PC-3 (cell line): ENCODE data around the gene RPL10A. TPM values are rescaled to one million over a fixed set of nuclear protein-coding genes. Genes with fewer than 3 reads are reported as not detected.

ENCODE experiments used
- ATAC-seq: fragments of 200-7000 bp; cut with Tn5 transposase; 2 replicates; pipeline ENCODE4 v1.9.1; 2020; ENCODE audit warnings: mild to moderate bottlenecking, moderate library complexity
- BruUV-seq: library from RNA; stranded (reverse); fragments of 400-500 nt; replicated peaks from 2 replicates; lab custom pipeline; 2021; lab: Mats Ljungman, UMichigan
- CTCF ChIA-PET: fragments of 300-600 bp; sonication (Branson Sonifier 250); formaldehyde crosslinking; loops from one replicate; lab custom pipeline; 2022; ENCODE audit warnings: antibody characterized with exemption; lab: Charles Lee
- POLR2A ChIA-PET: fragments of 300-600 bp; sonication (Branson Sonifier 250); formaldehyde crosslinking; loops from one replicate; lab custom pipeline; 2022; ENCODE audit warnings: antibody characterized with exemption; ENCODE audit not compliant: unreplicated experiment; lab: Charles Lee
- DNase-seq: peaks from one replicate; pipeline ENCODE4 v3.0.0-alpha.2; 2015
- H2AFZ ChIP-seq: fragments of 300-600 bp; sonication (generic); 2 replicates; pipeline ENCODE4 v1.6.0; 2016; ENCODE audit warnings: antibody characterized with exemption, low read length
- H3F3A ChIP-seq: fragments of 300-600 bp; sonication (generic); one replicate; pipeline ENCODE4 v1.6.0; 2017; ENCODE audit warnings: antibody characterized with exemption, low read length, control low read depth, mild to moderate bottlenecking; ENCODE audit not compliant: unreplicated experiment
- H3K27ac ChIP-seq: fragments of 300-600 bp; sonication (generic); 2 replicates; pipeline ENCODE4 v1.5.1; 2016; ENCODE audit warnings: mild to moderate bottlenecking, low read length
- H3K27me3 ChIP-seq: fragments of 300-600 bp; sonication (generic); 2 replicates; pipeline ENCODE4 v1.6.1; 2016; ENCODE audit warnings: low read length, mixed read lengths
- H3K36me3 ChIP-seq: fragments of 300-600 bp; sonication (generic); 2 replicates; pipeline ENCODE4 v1.6.1; 2016; ENCODE audit warnings: low read depth, mixed run types, low read length, mixed read lengths
- H3K4me1 ChIP-seq: fragments of 300-600 bp; sonication (generic); 2 replicates; pipeline ENCODE4 v1.5.1; 2016; ENCODE audit warnings: low read length; ENCODE audit not compliant: insufficient read depth
- H3K4me2 ChIP-seq: fragments of 300-600 bp; sonication (generic); 2 replicates; pipeline ENCODE4 v1.6.0; 2016; ENCODE audit warnings: low read length
- H3K4me3 ChIP-seq: fragments of 300-600 bp; sonication (generic); 2 replicates; pipeline ENCODE4 v1.5.1; 2016; ENCODE audit warnings: mild to moderate bottlenecking, low read length, mixed read lengths
- H3K79me2 ChIP-seq: fragments of 300-600 bp; sonication (generic); 2 replicates; pipeline ENCODE4 v1.6.1; 2017; ENCODE audit warnings: low read length, mixed read lengths
- H3K9ac ChIP-seq: fragments of 300-600 bp; sonication (generic); 2 replicates; pipeline ENCODE4 v1.6.0; 2016; ENCODE audit warnings: mild to moderate bottlenecking, low read length
- H3K9me2 ChIP-seq: fragments of 300-600 bp; sonication (generic); replicated peaks from 2 replicates; pipeline ENCODE4 v1.6.1; 2016; ENCODE audit warnings: mixed run types, low read length, mixed read lengths
- H3K9me3 ChIP-seq: fragments of 300-600 bp; sonication (generic); 2 replicates; pipeline ENCODE4 v1.6.1; 2016; ENCODE audit warnings: low read length, mixed read lengths
- H4K20me1 ChIP-seq: fragments of 300-600 bp; sonication (generic); 2 replicates; pipeline ENCODE4 v1.6.1; 2016; ENCODE audit warnings: low read length, mixed read lengths
- EZH2 ChIP-seq: fragments of 300-600 bp; sonication (generic); IDR thresholded peaks from one replicate; pipeline ENCODE4 v1.6.1; 2017; ENCODE audit warnings: antibody characterized with exemption, mild to moderate bottlenecking, low read length; ENCODE audit not compliant: unreplicated experiment
- EZH2phosphoT487 ChIP-seq: fragments of 300-600 bp; sonication (generic); IDR thresholded peaks from 2 replicates; pipeline ENCODE4 v1.6.1; 2018; ENCODE audit warnings: mild to moderate bottlenecking, antibody characterized with exemption, low read length, borderline replicate concordance
- intact Hi-C: fragments of 100-400 bp; cut with micrococcal nuclease; formaldehyde crosslinking; loops from 2 replicates; pipeline ENCODE4 v1.9.0; 2023
- total RNA-seq: library from RNA; depleted of rRNA; stranded (reverse); fragments of >200 nt; gene quantifications from 2 replicates; pipeline ENCODE4 v1.2.3, GENCODE V29; 2014
- TF ChIP-seq, protein P1 (sequence below): fragments of 300-600 bp; sonication (generic); conservative IDR thresholded peaks from 2 replicates; pipeline ENCODE4 v1.5.1; 2017; ENCODE audit warnings: antibody characterized with exemption, low read depth, mild to moderate bottlenecking, low read length

RPL10A gene
- total RNA-seq, 1 experiment from 2014 or later = 1,509 TPM

DNA sequence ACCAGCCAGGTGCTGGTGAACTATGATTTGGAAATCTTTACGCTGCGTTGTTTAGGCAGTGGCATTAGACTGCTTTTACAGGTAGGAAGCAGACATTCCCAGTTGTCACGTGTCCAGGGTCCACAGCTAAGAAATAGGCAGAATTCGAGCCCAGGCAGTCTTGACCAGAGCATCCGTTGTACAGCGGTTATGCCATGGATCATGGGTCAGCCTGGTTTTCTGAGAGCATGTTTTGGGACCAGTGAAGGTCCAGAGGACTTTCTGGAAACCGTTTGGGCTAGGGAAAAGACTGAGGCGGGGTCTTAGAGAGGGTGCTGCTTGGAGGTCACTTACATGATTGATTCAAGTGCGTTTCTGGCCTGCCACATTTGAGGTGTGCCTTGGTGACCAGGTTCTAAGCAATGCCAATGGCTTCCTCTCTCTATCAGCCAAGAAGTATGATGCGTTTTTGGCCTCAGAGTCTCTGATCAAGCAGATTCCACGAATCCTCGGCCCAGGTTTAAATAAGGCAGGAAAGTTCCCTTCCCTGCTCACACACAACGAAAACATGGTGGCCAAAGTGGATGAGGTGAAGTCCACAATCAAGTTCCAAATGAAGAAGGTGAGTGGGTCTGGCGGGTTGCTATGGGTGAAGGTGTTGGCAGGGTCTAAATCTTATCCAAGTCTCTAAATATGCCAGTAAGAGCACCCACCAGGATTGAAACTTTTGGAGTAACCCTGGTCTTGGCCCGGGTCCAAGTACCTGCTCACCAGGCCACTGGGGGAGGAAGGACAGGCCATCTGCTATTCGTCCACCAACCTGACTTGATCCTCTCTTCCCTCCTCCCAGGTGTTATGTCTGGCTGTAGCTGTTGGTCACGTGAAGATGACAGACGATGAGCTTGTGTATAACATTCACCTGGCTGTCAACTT lies 1.8 kb downstream of the RPL10A start:
- no TSS peak for BruUV-seq
- ATAC-seq = no peak
- peak overlapping the region; percentile 100 for H3K9ac ChIP-seq

DNA sequence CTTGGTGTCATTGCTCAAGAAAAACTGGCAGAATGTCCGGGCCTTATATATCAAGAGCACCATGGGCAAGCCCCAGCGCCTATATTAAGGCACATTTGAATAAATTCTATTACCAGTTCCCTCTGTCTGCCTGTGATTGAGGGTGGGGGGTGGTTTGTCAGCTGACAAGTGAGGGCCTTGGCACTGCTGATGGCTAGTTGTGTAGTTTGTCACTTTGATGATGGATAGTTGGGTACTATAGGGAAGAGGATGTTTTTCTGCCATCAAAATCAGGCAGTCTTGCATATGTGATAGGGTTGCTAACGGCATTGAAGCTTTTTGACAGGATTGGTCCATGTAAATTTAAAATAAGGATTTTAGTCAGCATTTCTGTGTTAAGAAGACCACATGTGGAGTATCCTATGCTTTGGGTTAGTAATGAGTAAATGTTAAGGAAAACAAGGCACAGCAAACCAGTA lies 2.5 kb downstream of the RPL10A start:
- intact Hi-C loops = no loop called here
- no peaks in the 10 kb centered on the region for H3K27me3 ChIP-seq
- peaks cover 27% of the 10 kb centered on the region for H3K4me1 ChIP-seq
- no peak overlapping the region for H2AFZ ChIP-seq
- peaks cover 41% of the 10 kb centered on the region for H3F3A ChIP-seq
- CTCF ChIA-PET = interaction anchor here (0.6 kb wide), 1 partner anchor 65 kb away, joined by 5 read pairs; no protein-coding TSS in a partner anchor
- H3K9me3 ChIP-seq = no peaks in the 10 kb centered on the region
- peaks cover 52% of the 10 kb centered on the region for H4K20me1 ChIP-seq
- peak overlapping the region; percentile 82 for H3K4me3 ChIP-seq
- TF ChIP-seq EZH2phosphoT487 (no peak), EZH2 (no peak)
- TF ChIP-seq, protein P1, sequence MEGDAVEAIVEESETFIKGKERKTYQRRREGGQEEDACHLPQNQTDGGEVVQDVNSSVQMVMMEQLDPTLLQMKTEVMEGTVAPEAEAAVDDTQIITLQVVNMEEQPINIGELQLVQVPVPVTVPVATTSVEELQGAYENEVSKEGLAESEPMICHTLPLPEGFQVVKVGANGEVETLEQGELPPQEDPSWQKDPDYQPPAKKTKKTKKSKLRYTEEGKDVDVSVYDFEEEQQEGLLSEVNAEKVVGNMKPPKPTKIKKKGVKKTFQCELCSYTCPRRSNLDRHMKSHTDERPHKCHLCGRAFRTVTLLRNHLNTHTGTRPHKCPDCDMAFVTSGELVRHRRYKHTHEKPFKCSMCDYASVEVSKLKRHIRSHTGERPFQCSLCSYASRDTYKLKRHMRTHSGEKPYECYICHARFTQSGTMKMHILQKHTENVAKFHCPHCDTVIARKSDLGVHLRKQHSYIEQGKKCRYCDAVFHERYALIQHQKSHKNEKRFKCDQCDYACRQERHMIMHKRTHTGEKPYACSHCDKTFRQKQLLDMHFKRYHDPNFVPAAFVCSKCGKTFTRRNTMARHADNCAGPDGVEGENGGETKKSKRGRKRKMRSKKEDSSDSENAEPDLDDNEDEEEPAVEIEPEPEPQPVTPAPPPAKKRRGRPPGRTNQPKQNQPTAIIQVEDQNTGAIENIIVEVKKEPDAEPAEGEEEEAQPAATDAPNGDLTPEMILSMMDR = no peak
- no peaks in the 10 kb centered on the region for H3K9me2 ChIP-seq
- DNase-seq (no peak), ATAC-seq (no peak)
- peak overlapping the region; percentile 99 for H3K4me2 ChIP-seq
- no peak overlapping the region for H3K27ac ChIP-seq
- POLR2A ChIA-PET = interaction anchor here (0.6 kb wide), 1 partner anchor 25 kb away, joined by 4 read pairs; no protein-coding TSS in a partner anchor
- H3K36me3 ChIP-seq = peaks cover 47% of the 10 kb centered on the region
- peaks cover 45% of the 10 kb centered on the region for H3K79me2 ChIP-seq
- no TSS peak for BruUV-seq
- H3K9ac ChIP-seq = 0 out of 2 replicates have a peak overlapping the region, but pooled peaks have one; percentile 0

More for the DNA sequence above, 1.8 kb downstream of the RPL10A start:
- peaks cover 47% of the 10 kb centered on the region for H3K36me3 ChIP-seq
- H3K27me3 ChIP-seq = no peaks in the 10 kb centered on the region
- ChIA-PET CTCF (no interaction called here), POLR2A (interaction anchor here (0.6 kb wide), 1 partner anchor 26 kb away, joined by 4 read pairs; no protein-coding TSS in a partner anchor)
- H3K9me2 ChIP-seq = no peaks in the 10 kb centered on the region
- no peaks in the 10 kb centered on the region for H3K9me3 ChIP-seq
- peak overlapping the region; percentile 81; the same call in 1 of the 2 replicates for H3K27ac ChIP-seq
- H3F3A ChIP-seq = peaks cover 41% of the 10 kb centered on the region
- H3K4me2 ChIP-seq = peak overlapping the region; percentile 99
- intact Hi-C loops = loop anchor here (2.0 kb wide), 1 partner anchor 15 kb away; no protein-coding TSS in a partner anchor
- TF ChIP-seq, protein P1 = no peak
- TF ChIP-seq EZH2 (no peak), EZH2phosphoT487 (no peak)
- no peak overlapping the region for H2AFZ ChIP-seq
- peaks cover 52% of the 10 kb centered on the region for H4K20me1 ChIP-seq
- peaks cover 27% of the 10 kb centered on the region for H3K4me1 ChIP-seq
- peak overlapping the region; percentile 82 for H3K4me3 ChIP-seq
- peaks cover 45% of the 10 kb centered on the region for H3K79me2 ChIP-seq
- DNase-seq = peak; percentile 54
